ENCODE results near the gene MKLN1.
"Not testable (repeated sequence)": the region's sequence is repeated elsewhere in the genome, so short reads cannot be mapped to it uniquely, and the experiment has no call there.

Gene MKLN1

DNA sequence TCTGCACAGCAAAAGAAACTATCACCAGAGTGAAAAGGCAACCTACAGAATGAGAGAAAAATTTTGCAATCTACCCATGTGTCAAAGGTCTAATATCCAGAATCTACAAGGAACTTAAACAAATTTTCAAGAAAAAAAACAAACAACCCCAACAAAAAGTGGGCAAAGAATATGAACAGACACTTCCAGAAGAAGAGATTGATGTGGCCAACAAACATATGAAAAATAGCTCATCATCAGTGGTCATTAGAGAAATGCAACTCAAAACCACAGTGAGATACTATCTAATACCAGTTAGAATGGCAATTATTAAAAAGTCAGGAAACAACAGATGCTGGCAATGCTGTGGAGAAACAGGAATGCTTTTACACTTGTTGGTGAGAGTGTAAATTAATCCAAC lies 7.1 kb upstream of the MKLN1 start:
- DNase-seq, result no peak

DNA sequence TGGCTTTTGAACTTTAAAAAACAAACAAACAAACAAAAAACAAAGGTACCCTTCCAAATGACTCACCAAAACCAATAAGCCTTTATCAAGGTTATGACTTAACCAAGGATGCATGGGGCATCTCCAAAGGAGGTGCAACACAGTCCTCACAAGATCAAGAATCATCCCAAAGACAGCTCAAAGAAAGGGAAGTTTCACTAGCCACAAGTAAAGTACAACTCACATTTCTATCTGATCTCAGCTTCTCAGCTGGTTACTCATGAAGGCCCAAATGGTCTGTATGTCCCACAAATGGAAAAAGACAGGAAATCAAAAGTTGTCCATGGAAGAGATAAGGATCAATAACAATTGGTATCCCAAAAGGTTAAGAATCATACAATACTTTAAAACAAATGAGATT lies 6.0 kb upstream of the MKLN1 start:
- DNase-seq, result peak; percentile 54 to 74 (median 70)

DNA sequence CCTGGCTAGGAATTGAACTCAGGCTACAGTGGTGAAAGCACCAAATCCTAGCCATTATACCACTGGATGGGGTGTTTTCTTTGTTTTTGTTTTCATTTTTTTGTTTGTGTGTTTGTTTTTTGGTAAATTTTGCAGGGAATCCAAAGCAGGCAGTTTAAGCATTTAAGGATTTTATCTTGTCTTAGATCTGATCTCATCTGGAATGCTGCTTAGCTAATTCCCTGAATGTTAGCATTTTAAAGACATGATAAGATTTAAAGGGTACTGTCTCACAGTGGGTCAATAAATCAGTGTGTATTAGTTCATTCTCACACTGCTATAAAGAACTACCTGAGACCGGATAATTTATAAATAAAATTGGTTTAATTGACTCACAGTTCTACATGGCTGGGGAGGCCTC lies 5.6 kb upstream of the MKLN1 start:
- DNase-seq, result no peak

DNA sequence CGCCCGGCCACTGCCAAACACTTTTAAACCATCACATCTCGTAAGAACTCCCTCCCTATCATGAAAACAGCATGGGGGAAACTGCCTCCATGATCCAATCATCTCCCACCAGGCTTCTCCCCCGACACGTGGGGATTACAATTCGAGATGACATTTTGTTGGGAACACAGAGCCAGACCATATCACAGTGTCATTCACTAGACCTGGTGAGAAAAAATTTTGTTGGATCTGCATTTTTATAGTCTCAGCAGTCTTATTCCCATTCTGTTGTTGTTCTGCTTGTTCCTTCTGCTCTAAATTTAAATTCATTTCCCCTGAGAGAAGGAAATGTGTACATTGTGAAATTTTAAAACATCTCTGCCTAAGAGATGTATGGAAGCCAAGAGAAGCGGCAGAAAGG lies 4.8 kb upstream of the MKLN1 start:
- no peak for DNase-seq

DNA sequence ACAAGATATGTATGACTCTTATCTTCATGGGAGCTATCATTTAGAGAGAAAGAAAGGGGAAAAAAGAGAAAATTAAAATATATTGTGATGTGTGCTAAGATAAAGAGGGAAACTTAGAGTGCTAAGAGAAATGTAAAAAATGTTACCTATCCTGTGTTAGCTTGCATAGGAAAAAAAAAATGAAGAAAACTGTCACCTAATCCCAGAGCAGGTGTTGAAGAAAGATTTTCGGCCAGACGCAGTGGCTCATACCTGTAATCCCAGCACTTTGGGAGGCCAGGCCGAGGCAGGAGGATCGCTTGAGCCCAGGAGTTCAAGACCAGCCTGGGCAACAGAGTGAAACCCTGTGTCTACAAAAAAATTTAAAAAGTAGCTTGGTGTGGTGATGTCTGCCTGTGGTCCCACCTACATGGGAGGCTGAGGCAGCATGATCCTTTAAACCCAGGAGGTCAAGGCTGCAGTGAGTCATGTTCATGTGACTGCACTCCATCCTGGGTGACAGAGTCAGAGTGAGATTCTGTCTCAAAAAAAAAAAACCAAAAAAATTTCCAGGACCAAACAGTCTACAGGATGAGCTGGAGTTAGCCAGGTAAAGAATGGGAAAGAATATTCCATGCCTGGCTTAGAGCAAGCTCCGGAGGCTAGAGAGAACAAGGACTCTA lies 2.4 kb upstream of the MKLN1 start:
- DNase-seq, result peak; percentile 41 to 50 (median 41)

DNA sequence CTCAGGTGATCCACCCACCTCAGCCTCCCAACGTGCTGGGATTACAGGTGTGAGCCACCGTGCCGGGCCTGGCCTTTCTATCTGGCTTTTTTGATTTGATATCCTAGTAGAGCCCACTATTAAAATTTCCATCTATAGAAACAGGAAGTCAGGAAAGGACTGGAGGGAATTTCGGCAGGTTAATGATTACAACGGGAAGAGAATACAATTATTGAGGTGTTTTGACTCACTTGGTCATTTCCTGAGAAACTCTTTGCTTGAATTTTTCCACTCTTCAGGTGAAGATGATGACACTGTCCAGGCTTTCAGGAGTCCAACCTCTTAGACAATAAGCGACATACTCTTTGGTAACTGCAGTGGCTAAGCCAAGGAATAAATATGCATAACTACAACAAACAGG lies 1.1 kb upstream of the MKLN1 start:
- DNase-seq, result no peak

DNA sequence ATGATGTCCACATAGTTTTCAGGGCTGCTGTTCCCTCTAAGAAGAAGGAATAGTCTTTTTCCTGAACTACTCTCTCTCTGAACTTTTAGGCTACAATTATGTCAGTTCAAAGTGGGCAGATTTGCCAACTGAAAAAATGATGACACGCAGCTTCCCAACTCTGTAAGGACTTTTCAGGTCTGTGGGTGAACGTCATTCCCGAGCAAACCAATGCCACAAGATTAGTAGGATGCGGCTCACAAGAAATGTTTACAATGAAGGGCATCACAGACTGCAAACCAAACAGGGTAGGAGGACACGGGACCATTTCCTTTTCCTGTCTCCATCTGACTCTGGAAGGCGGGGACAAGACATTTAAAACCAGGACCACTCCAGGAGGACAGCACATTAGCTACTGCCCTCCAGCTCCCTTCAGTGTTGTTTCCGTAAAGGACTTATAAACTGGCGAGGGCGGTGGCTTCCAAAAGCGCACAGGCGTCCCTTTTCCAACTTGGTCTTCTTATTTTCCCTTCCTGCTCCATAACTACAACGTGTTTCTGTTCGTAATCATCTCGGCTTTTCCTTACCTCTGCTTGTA lies 539 bp upstream of the MKLN1 start:
- peak; percentile 54 to 61 (median 55) for DNase-seq

DNA sequence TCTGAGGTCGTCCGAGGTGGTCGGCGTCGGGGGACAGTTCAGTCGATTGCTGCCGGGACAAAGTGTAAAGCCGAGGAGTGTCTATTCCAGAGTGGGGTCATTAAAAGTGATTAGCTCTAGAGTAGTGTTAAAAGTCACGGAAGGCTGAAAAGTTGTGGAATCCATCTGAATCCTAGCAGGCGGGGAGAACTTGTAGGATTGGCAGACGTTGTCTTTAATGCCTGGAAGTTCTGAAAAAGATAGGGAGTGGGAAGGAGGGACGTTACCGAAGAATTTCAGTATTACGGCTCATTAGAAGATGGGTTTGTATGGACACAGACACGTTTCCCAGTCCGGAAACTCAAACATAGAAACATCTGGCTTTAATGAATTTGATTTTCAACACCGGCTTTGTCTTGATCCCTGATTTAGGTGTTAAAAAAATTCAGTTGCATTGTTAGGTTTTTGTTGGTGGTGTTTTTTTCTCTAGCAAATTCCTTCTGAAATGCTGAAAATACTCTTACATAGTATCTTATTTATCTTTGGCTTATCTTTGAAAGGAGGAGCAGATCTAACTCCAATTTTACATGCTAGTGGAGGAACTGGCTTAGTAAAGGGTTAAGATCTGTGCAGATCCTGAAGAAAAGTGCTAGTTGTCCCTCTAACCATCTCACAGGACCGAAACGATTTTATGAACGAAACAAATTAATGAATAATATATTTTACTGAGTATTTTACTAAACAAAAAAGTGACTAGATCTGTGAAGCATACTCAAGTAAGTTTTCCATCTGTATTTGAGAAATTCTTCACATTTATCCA lies 900 bp downstream of the MKLN1 start:
- peak in 2 of 3 donors; percentile 22 to 37 for DNase-seq

DNA sequence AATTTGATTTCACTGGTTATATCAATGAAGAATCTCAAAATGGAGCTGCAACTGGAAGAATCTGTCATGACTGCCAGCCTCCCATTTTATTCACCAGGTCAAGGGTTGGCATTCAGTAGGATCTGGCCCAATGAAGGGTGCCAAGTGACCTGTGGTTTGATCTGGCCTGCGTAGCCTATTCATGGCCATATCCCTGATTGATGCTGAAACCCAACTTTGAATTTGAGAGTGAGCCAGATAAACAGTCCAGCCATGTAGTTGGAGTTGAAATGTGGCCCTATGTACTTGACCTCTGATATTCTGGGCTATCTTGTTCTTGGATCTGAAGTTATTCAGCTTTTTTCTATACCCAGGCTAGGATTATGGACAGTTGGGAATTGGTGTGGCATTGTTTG lies 1.5 kb downstream of the MKLN1 start:
- DNase-seq, result no peak

DNA sequence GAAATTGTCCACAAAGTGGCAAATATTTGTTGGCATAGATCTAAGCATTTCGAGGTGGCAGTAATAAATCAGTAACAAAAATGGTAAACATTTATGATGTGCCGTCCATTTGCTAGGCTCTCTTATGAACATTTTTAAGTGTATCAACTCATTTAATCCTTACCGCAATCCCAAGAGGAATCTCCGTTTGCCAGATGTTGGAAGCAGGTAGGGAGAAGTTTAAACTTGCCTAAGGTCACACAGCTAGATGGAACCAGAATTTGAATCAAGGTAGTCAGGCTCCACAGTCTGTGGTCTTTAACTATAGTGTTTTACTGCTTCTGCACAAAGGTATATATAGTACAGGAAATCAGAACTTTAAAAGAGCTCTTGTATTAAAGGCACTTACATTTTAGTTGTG lies 2.6 kb downstream of the MKLN1 start:
- DNase-seq, result no peak

DNA sequence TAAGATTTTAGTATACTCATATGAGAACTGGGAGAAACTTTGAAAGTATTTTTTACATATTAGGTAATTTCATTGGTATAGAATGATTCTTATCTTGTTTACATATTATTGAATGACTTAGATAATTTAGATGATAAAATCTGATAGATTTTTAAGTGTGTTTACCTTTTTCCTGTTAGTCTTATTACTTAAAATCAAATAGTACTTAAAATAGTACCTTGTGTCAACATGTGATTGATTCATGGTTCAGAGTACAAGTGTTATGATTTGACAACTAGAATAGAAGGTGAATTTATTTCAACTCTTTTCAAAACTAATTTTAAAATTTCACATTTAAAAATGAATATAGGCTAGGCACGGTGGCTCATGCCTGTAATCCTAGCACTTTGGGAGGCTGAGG lies 4.1 kb downstream of the MKLN1 start:
- no peak for DNase-seq

DNA sequence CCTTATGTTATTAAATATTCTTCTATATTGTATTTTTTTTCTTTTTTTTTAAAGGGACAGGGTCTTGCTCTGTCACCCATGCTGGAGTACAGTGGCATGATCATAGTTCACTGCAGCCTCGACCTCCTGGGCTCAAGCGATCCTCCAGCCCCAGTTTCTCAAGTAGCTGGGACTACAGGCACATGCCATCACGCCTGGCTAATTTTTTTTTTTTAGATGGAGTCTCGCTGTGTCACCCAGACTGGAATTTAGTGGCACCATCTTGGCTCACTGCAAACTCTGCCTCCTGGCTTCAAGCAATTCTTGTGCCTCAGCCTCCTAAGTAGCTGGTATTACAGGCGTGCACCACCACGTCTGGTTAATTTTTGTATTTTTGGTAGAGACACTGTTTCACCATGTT lies 5.1 kb downstream of the MKLN1 start:
- not testable (repeated sequence) for DNase-seq

DNA sequence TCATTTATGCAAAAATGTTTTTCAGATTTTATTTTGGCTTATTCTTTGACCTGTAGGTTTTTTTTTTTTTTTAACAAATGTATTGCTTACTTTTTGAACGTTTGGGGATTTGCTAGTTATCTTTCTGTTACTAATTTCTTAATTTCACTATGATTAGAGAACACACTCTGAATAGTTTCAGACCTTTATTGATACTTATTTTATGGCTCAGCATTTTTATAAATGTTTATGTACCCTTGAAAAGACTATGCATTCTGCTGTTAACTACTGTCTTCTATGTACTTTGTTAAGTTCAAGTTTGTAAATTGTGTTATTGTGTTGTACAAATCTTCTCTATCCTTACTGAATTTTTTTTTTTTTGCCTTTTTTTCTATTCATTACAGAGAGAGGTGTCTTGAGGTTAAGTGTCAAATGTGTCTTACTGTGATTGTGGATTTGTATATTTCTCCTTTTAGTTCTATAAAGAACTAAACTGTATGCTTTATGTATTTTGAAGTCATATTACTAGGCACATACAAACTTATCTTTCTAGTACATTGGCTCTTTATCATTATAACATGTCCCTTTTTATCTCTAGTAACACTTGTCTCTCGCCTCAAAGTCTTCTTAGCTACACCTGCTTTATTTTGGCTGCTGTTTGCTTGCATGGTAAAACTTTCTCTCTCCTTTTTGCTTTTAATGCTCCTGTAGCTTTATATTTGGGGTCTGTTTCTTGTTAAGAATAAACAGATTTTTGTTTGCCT lies 8.1 kb downstream of the MKLN1 start:
- DNase-seq, result no peak

DNA sequence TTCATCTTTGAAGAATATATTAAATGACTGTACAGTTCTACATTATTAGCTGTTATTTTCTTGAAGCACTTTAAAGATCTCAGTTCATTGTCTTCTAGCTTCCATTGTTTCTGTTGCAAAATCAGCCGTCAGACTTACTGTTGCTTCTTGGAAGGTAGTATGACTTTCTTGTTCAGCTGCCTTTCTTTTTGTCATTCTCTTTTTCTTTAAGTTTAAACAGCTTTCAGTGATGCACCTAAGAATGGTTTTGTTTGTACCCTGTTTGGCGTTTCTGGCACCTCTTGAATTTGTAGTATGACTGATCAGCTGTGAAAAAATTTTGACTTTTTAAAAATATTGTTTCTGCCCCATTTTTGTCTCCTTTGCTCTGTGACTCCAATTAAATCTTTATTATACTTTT lies 9.3 kb downstream of the MKLN1 start:
- peak in 2 of 3 donors; percentile 18 to 34 for DNase-seq

DNA sequence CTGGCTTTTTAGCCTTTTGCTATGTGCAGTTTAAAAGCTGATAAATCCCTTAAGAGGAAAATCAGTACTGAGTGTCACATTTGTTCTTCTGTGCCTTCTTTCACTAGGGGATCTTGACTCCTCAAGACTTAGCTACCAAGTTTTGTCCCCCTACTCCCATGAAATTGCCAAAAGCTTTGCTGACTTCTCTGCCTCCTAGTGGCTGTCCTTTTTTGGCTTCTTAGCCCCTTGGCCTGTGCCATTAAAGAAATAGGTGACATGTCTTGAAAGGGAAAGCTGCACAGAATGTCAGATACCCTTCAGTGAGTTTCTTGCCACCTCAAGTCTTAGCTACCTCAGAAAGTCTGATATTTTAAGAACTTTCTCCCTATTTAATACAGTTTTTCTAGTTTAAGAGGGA lies 10.5 kb downstream of the MKLN1 start:
- DNase-seq, result no peak

DNA sequence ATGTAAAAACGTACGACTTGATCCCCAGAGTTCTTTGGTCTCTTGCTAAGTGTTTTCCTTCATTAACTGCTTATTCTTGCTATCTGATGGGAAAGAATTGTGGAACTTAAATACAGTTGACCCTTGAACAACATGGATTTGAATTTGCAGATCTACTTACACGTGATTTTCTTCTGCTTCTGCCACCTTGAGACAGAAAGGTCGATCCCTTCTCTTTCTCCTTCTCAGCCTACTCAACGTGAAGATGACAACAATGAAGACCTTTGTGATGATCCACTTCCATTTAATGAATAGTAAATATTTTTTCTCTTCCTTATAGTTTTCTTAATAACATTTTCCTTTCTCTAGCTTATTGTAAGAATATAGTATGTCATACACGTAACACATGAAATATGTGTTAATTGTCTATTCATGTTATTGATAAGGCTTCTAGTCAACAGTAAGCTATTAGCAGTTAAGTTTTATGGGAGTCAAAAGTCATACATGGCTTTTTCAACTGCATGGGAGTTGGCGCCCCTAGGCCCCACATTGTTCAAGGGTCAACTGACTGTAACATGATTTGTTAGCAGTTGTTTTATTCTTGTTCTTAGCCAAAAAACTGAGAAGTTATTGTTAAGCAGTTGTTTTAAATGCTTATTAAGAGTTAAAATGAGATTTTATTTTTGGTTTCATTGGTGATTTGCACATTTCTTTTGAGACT lies 11.2 kb downstream of the MKLN1 start:
- no peak for DNase-seq

DNA sequence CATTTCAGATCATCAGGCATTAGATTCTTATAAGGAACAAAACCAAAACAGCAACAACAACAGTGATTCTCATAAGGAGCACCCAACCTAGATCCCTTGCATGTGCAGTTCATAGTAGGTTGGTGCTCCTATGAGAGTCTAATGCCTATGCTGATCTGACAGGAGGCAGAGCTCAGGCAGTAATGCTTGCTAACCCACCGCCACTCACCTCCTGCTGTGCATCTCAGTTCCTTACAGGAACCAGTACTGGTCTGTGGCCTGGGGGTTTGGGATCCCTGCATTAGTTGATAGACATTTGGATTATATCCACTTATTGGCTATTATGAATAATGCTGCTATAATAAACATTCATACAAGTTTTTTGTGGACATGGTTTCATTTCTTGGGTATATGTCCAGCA lies 14.0 kb downstream of the MKLN1 start:
- no peak for DNase-seq

DNA sequence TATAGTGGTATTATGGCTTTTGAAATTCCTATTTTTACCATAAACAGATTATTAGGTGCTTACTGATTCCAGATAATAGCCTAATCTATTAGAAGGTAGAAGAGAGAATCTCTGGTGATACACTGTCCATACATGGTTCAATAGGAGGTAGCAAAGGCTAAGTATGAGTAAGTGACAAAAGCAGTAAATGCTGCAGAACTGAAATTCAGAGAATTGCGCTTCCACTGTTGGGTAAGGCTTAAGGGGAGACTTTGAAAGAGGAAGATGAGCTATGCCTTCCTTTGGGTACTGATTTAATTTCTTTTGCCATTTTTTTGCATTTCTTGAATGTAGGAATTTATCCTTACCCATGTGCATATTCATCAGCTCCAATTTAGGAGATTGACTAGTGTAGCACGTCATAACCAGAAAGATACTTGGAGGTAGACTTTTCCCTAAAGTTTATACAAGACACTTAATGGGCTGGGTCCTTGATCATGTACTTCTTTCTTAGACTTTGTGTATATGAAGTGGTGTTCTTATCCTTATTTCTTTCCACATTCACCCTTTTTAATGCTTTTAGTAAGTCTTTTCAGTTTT lies 15.3 kb downstream of the MKLN1 start:
- DNase-seq, result peak; percentile 49 to 69 (median 67)

DNA sequence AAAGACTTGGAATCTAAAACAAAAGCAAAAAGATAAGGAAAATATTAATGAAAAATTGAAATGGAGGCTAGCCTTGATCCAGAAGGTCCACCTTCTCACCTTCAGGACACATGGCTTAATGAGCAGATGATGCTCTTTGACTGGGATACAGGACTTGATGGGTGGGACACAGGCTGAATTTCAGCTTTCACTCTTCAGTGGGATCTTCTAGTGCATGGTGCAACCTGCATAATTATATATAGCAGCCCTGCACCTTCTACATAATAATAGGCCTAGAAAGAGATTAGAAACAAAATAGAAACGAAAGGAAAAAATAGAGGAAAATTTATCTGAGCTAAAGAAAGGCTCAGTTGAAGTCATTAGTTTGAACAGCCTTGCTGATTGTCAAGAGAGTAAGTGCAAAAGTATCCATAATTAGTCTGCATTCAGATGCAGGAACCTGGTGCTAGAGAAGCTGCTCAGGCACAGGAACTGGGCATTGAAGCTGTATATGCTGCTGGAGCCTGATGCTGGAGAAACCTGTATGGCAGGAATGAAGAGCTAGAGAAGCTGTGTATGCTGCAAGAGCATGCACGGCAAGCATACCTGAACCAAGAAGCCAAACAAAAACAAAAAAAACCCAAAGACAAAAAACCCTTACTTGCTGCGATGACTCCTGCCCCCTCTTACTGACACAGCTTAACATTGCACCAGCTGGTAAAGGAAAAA lies 19.4 kb downstream of the MKLN1 start:
- DNase-seq, result no peak

DNA sequence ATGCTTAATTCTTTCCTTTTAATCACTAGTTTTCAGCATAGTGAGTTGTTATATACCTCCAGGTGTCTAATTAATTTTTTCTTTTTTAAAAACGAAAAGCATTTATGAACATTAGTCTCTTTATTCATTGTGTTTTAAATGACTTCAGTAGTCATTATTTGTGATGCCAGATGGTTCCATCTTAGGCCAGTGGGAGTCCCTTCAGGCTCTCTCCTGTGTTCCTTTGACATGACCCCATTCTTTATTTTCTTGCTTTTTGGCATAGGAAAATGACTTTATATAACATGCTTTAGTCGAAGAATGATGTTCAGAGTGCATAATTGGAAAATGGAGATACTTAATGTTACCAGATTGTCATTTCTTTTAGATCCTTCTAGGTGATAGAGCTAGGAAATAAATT lies 24.4 kb downstream of the MKLN1 start:
- DNase-seq, result no peak

DNA sequence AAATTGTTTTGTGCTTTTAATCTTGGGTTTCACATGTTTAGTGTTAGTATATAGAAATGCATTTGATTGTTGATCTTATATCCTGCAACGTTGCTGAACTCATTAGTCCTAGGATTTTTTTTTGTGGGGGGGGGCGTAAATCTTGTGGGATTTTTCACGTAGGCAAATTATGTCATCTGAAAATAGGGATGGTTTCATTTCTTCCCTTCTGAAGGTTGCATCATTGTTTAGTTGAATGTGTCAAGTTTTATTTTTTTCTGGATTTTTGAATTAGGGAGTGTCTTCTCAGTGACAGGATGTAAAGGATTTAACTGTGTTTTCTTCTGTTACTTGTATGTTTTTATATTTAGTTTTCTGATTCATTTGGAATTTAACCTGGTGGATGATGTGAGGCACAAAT lies 26.7 kb downstream of the MKLN1 start:
- peak; percentile 51 to 74 (median 61) for DNase-seq

Data from suppressor macrophage treated with lipopolysaccharide for 1 hour (primary cell).